SK-N-SH (cell line): ENCODE results near the gene FRMD4B. TPM values are rescaled to one million over a fixed set of nuclear protein-coding genes. Genes with fewer than 3 reads are reported as not detected.
A peak's percentile ranks its signal among the peaks of the same experiment; 100 is the strongest.

Experiments used
- CTCF ChIA-PET: fragments of 300-600, 350-600 bp; formaldehyde crosslinking; extraction: SDS; loops from one replicate; lab custom pipeline; 2021; lab: Yijun Ruan, JAX
- POLR2A ChIA-PET: fragments of 350-600 bp; sonication (Branson Sonifier 250); formaldehyde crosslinking; extraction: SDS; loops from one replicate; lab custom pipeline; 2020; ENCODE audit warnings: antibody characterized with exemption, inconsistent platforms; lab: Yijun Ruan, JAX
- DNase-seq: peaks from one replicate; pipeline ENCODE4 v3.0.0; 2012
- H2AFZ ChIP-seq: fragments of 200-600 bp; sonication (generic); 2 replicates; pipeline ENCODE4 v1.8.1; 2016; ENCODE audit warnings: antibody characterized with exemption, mild to moderate bottlenecking, low read depth
- H3F3A ChIP-seq: fragments of 200-600 bp; sonication (generic); replicated peaks from 2 replicates; pipeline ENCODE3; 2016; ENCODE audit warnings: antibody characterized with exemption, mild to moderate bottlenecking; ENCODE audit not compliant: insufficient read depth
- H3K27ac ChIP-seq, 2 experiments: fragments of 200-500 bp in 1 of 2; fragments of 200-600 bp in 1 of 2; sonication (Bioruptor generic) in 1 of 2; sonication (generic), shearing (Covaris generic) in 1 of 2; 2 replicates each; pipeline versions ENCODE4 v1.5.1 to v1.6.1; 2014 to 2016; ENCODE audit warnings: low read depth in 2 of 2, inconsistent platforms in 1 of 2, low read length in 1 of 2, mild to moderate bottlenecking in 1 of 2, mixed read lengths in 1 of 2
- H3K27me3 ChIP-seq: fragments of 200-600 bp; sonication (generic), shearing (Covaris generic); 2 replicates; pipeline ENCODE4 v1.6.1; 2016; ENCODE audit warnings: mixed run types; ENCODE audit not compliant: insufficient read depth
- H3K36me3 ChIP-seq, 2 experiments: fragments of 200-500 bp in 1 of 2; fragments of 200-600 bp in 1 of 2; sonication (Bioruptor generic) in 1 of 2; sonication (generic) in 1 of 2; replicated peaks in 1 of 2; 2 replicates each; pipeline versions ENCODE3 to v1.5.1; 2014 to 2016; ENCODE audit warnings: low read length in 1 of 2, mild to moderate bottlenecking in 1 of 2; ENCODE audit not compliant: insufficient read depth in 2 of 2, control insufficient read depth in 1 of 2
- H3K4me1 ChIP-seq, 2 experiments: fragments of 200-500 bp in 1 of 2; fragments of 200-600 bp in 1 of 2; sonication (Bioruptor generic) in 1 of 2; sonication (generic), shearing (Covaris generic) in 1 of 2; 2 replicates each; pipeline versions ENCODE4 v1.5.1 to v1.6.1; 2014 to 2016; ENCODE audit warnings: low read depth in 1 of 2, low read length in 1 of 2, mixed run types in 1 of 2; ENCODE audit not compliant: insufficient read depth in 2 of 2, control insufficient read depth in 1 of 2
- H3K4me2 ChIP-seq: fragments of 200-600 bp; sonication (generic), shearing (Covaris generic); 2 replicates; pipeline ENCODE4 v1.6.1; 2017; ENCODE audit warnings: mixed run types
- H3K4me3 ChIP-seq, 2 experiments: fragments of 200-500 bp in 1 of 2; fragments of 200-600 bp in 1 of 2; sonication (Bioruptor generic) in 1 of 2; sonication (generic), shearing (Covaris generic) in 1 of 2; 2 replicates each; pipeline versions ENCODE4 v1.5.1 to v1.8.1; 2014 to 2016; ENCODE audit warnings: low read depth in 2 of 2, inconsistent platforms in 1 of 2, low read length in 1 of 2, mild to moderate bottlenecking in 1 of 2, mixed read lengths in 1 of 2, moderate library complexity in 1 of 2
- H3K79me2 ChIP-seq: fragments of 200-600 bp; sonication (generic); 2 replicates; pipeline ENCODE4 v1.8.1; 2017; ENCODE audit warnings: mild to moderate bottlenecking; ENCODE audit not compliant: insufficient read depth
- H3K9ac ChIP-seq: fragments of 200-600 bp; sonication (generic); 2 replicates; pipeline ENCODE4 v1.6.1; 2017; ENCODE audit warnings: mixed run types
- H3K9me2 ChIP-seq: fragments of 200-600 bp; sonication (generic); 2 replicates; pipeline ENCODE4 v1.6.1; 2017; ENCODE audit warnings: mixed run types
- H3K9me3 ChIP-seq: fragments of 200-600 bp; sonication (generic); 2 replicates; pipeline ENCODE4 v1.6.1; 2017; ENCODE audit warnings: mixed run types, mild to moderate bottlenecking, moderate library complexity
- H4K20me1 ChIP-seq: fragments of 200-600 bp; sonication (generic); 2 replicates; pipeline ENCODE4 v1.6.1; 2017; ENCODE audit warnings: mild to moderate bottlenecking, mixed run types; ENCODE audit not compliant: insufficient read depth
- CHD2 ChIP-seq: fragments of 150-350 bp; IDR thresholded peaks from 2 replicates; pipeline ENCODE4 v1.6.1; 2018; ENCODE audit warnings: low read length; ENCODE audit not compliant: partially characterized antibody
- ELF1 ChIP-seq: IDR thresholded peaks from 2 replicates; pipeline ENCODE4 v1.4.0; 2012
- EP300 ChIP-seq, 2 experiments: IDR thresholded peaks; 2 replicates each; pipeline versions ENCODE4 v1.4.0 to v1.6.1; 2012; ENCODE audit warnings: borderline replicate concordance in 1 of 2, low read depth in 1 of 2, low read length in 1 of 2
- FOSL2 ChIP-seq: IDR thresholded peaks from 2 replicates; pipeline ENCODE4 v1.4.0; 2012; ENCODE audit warnings: low read depth, mild to moderate bottlenecking, moderate library complexity, borderline replicate concordance
- FOXJ3 ChIP-seq: sonication (generic); formaldehyde crosslinking; IDR thresholded peaks from 2 replicates; pipeline ENCODE4 v1.5.1; 2020; ENCODE audit warnings: mild to moderate bottlenecking, missing genetic modification reagents
- FOXM1 ChIP-seq: IDR thresholded peaks from 2 replicates; pipeline ENCODE4 v1.4.0; 2012; ENCODE audit warnings: low read depth, mild to moderate bottlenecking
- JUND ChIP-seq: IDR thresholded peaks from 2 replicates; pipeline ENCODE4 v1.4.0; 2012
- MEF2A ChIP-seq: IDR thresholded peaks from 2 replicates; pipeline ENCODE4 v1.4.0; 2012; ENCODE audit warnings: low read depth, borderline replicate concordance
- POLR2AphosphoS5 ChIP-seq: IDR thresholded peaks from 2 replicates; pipeline ENCODE4 v1.6.1; 2012; ENCODE audit warnings: low read depth, low read length
- RAD21 ChIP-seq: IDR thresholded peaks from 2 replicates; pipeline ENCODE4 v1.6.1; 2012; ENCODE audit warnings: mild to moderate bottlenecking, low read length
- REST ChIP-seq: IDR thresholded peaks from 2 replicates; pipeline ENCODE4 v1.6.1; 2012; ENCODE audit warnings: mild to moderate bottlenecking, low read depth, low read length, moderate library complexity
- RFX5 ChIP-seq: IDR thresholded peaks from 2 replicates; pipeline ENCODE4 v1.6.1; 2012; ENCODE audit warnings: mild to moderate bottlenecking, improper control_type of control experiment, low read length
- RXRA ChIP-seq: IDR thresholded peaks from 2 replicates; pipeline ENCODE4 v1.4.0; 2012; ENCODE audit warnings: low read depth, mild to moderate bottlenecking, borderline replicate concordance
- SMC3 ChIP-seq: IDR thresholded peaks from 2 replicates; pipeline ENCODE4 v1.6.1; 2012; ENCODE audit warnings: low read depth, low read length, improper control_type of control experiment
- TCF12 ChIP-seq: IDR thresholded peaks from 2 replicates; pipeline ENCODE4 v1.4.0; 2012
- USF1 ChIP-seq: IDR thresholded peaks from 2 replicates; pipeline ENCODE4 v1.4.0; 2012; ENCODE audit warnings: low read depth, borderline replicate concordance
- YY1 ChIP-seq: IDR thresholded peaks from 2 replicates; pipeline ENCODE4 v1.4.0; 2012; ENCODE audit warnings: low read depth, mild to moderate bottlenecking
- WGBS: methylation state at CpG from one replicate; pipeline ENCODE4 v1.1.6; 2017; ENCODE audit warnings: low lambda C conversion rate; 5-methylcytosine and 5-hydroxymethylcytosine counted together
- polyA plus RNA-seq, 3 experiments: library from polyadenylated mRNA; depleted of rRNA; stranded (reverse); fragments of >200 nt; gene quantifications; 2 replicates each; pipeline ENCODE4 v1.2.3, GENCODE V29; 2012

The FRMD4B gene
- polyA plus RNA-seq, 1 of the 3 experiments (the other 2 are of a cell fraction), result 0.53 TPM

- peak; percentile 42; the same call in 1 of the 2 replicates for TF ChIP-seq TCF12
- TF ChIP-seq POLR2AphosphoS5, result no peak
These were observed 153.9 kb downstream of the FRMD4B start (continued) for GRCh38 chr3:69231929-69232440.

- no peak overlapping the region for H3K27ac ChIP-seq
- ChIA-PET CTCF (interaction anchor here (0.6 kb wide), 1 partner anchor 629 kb away, joined by 3 read pairs; no protein-coding TSS in a partner anchor), POLR2A (no interaction called here)
- WGBS, result 44% methylated on average over 1 of the region's 1 CpG
- H3K79me2 ChIP-seq, result no peaks in the 10 kb centered on the region
- no peak overlapping the region for H3K4me2 ChIP-seq
- H3K9me2 ChIP-seq, result no peaks in the 10 kb centered on the region
- H4K20me1 ChIP-seq, result no peaks in the 10 kb centered on the region
- DNase-seq, result no peak
- H3K4me3 ChIP-seq, result no peak overlapping the region
- TF ChIP-seq FOXM1 (no peak), RAD21 (no peak), RFX5 (no peak), POLR2AphosphoS5 (no peak), RXRA (no peak), USF1 (no peak), TCF12 (no peak), SMC3 (no peak), ELF1 (no peak), FOSL2 (no peak), EP300 (IDR thresholded peaks at IDR 0.05; ENCODE audit: borderline replicate concordance in 1 of 2, low read depth in 1 of 2, low read length in 1 of 2) (no peak), YY1 (no peak), CHD2 (no peak), JUND (no peak), REST (no peak), FOXJ3 (CRISPR knock-in tag) (no peak), MEF2A (no peak)
- no peaks in the 10 kb centered on the region for H3K9me3 ChIP-seq
- no peaks in the 10 kb centered on the region for H3K4me1 ChIP-seq
- no peaks in the 10 kb centered on the region for H3F3A ChIP-seq
- H3K36me3 ChIP-seq, result no peaks in the 10 kb centered on the region
- H2AFZ ChIP-seq, result no peak overlapping the region
- H3K9ac ChIP-seq, result no peak overlapping the region
- no peaks in the 10 kb centered on the region for H3K27me3 ChIP-seq
These were observed 159.8 kb downstream of the FRMD4B start for GRCh38 chr3:69226071-69226470.
